ENCODE measurements around the gene CFAP206. TPM values are rescaled to one million over a fixed set of nuclear protein-coding genes. Genes with fewer than 3 reads are reported as not detected.

The CFAP206 gene
- total and polyA plus RNA-seq, 2 experiments from 2014 or later, result not detected

DNA sequence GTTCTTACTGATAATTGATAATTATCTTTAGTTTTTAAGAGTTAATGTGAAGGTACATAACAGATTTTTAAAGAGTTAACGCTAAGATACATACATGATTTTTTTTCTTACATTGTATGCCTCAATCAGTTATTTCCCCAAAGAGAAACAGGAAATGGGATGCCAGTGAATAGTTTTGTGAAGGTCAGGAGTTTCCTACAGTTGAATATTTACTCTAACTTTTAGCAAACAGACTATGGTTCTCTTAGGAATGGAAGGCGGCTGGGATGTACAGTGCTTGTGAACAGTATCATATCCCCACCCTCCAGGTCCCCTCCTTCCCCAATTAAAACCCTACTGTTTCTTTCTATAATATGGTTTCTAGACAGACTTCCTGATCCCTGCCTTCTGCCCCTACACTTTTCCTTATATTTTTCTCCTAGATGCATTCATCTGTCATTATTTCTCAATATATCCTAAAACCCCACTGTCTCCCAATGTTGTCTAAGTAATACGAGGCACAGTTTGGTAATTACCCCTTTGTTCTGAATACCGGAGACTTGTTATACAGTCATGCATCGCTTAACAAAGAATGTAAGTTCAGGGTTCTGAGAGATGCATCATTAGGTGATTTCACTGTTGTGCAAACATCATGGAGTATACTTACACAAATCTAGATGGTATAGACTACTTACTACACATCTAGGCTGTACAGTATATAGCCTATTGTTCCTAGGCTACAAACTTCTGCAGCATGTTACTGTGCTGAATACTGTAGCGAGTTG lies 94.2 kb downstream of the CFAP206 start:
- Histone ChIP-seq H3K4me3 (no peak overlapping the region), H3K27me3 (replicated peaks; ENCODE audit: insufficient read depth) (no peaks in the 10 kb centered on the region), H3K9me3 (ENCODE audit: low read depth) (no peaks in the 10 kb centered on the region), H3F3A (ENCODE audit: insufficient read depth) (peaks cover 12% of the 10 kb centered on the region; the same call in 1 of the 2 replicates), H3K79me2 (ENCODE audit: insufficient read depth) (no peaks in the 10 kb centered on the region), H3K27ac (no peak overlapping the region), H3K36me3 (ENCODE audit: low read depth) (peaks cover 35% of the 10 kb centered on the region; the same call in 1 of the 2 replicates), H3K4me2 (ENCODE audit: unreplicated experiment) (no peak overlapping the region), H4K20me1 (ENCODE audit: insufficient read depth) (no peaks in the 10 kb centered on the region), H3K9me2 (ENCODE audit: insufficient read depth) (no peaks in the 10 kb centered on the region), H3K4me1 (ENCODE audit: insufficient read depth) (no peaks in the 10 kb centered on the region), H2AFZ (no peak overlapping the region), H3K9ac (no peak overlapping the region)
- no peak for DNase-seq
- in situ Hi-C loops (cut with MboI), result no loop called here
- TF ChIP-seq EZH2 (IDR thresholded peaks at IDR 0.05; ENCODE audit: insufficient read depth, poor library complexity, severe bottlenecking) (no peak), EZH2phosphoT487 (IDR thresholded peaks at IDR 0.05; ENCODE audit: insufficient read depth, low read depth) (no peak)
- 96 to 97% methylated on average over 6 of the region's 6 CpGs for WGBS, 2 experiments (ENCODE audit: low coverage in 1 of 2, low lambda C conversion rate in 2 of 2, missing lambda C conversion rate in 2 of 2)

DNA sequence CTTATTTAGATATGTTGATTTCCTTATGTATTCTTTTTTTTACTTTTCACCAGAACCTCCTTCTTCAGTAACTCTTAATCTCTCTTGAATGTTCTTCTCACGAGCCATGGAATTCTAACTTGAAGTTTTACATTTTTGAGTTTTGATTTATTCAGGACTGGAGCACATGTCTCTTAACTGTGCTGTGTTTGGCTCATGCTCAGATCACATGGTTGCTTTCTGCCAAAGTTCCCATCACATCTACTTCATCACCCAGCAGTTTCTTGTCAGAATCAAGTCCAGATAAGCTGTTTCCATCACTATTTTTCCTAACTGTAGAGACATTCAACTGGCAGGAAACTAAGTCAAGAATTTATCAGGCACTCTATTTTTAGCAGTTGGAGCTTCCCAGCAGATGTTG lies 96.7 kb downstream of the CFAP206 start:
- TF ChIP-seq EZH2 (IDR thresholded peaks at IDR 0.05; ENCODE audit: insufficient read depth, poor library complexity, severe bottlenecking) (no peak), EZH2phosphoT487 (IDR thresholded peaks at IDR 0.05; ENCODE audit: insufficient read depth, low read depth) (no peak)
- Histone ChIP-seq H3K36me3 (ENCODE audit: low read depth) (peaks cover 45% of the 10 kb centered on the region; the same call in 1 of the 2 replicates), H3K4me1 (ENCODE audit: insufficient read depth) (no peaks in the 10 kb centered on the region), H3K9ac (no peak overlapping the region), H3K79me2 (ENCODE audit: insufficient read depth) (no peaks in the 10 kb centered on the region), H3K27me3 (replicated peaks; ENCODE audit: insufficient read depth) (no peaks in the 10 kb centered on the region), H4K20me1 (ENCODE audit: insufficient read depth) (no peaks in the 10 kb centered on the region), H3K4me3 (no peak overlapping the region), H3K4me2 (ENCODE audit: unreplicated experiment) (no peak overlapping the region), H2AFZ (no peak overlapping the region), H3F3A (ENCODE audit: insufficient read depth) (peaks cover 23% of the 10 kb centered on the region; the same call in 1 of the 2 replicates), H3K27ac (no peak overlapping the region), H3K9me3 (ENCODE audit: low read depth) (no peaks in the 10 kb centered on the region), H3K9me2 (ENCODE audit: insufficient read depth) (no peaks in the 10 kb centered on the region)
- in situ Hi-C loops (cut with MboI), result no loop called here
- WGBS, 2 experiments (ENCODE audit: low coverage in 1 of 2, low lambda C conversion rate in 2 of 2, missing lambda C conversion rate in 2 of 2), result 27 to 34% methylated on average over 1 of the region's 1 CpG
- DNase-seq, result no peak

Small RNA genes lying within 50 kb of the gene (small RNA-seq; reads per million reads assigned to genes)
- gene AL049697.2 (ENCODE audit: low read depth, low replicate concordance), result not detected
- not detected for gene RNU6-444P (ENCODE audit: low read depth, low replicate concordance)

Other genes starting within 250 kb of the CFAP206 start
- 2.0 and 2.4 TPM in 2 replicates for gene SMIM8, start 85.4 kb upstream of the CFAP206 start, total RNA-seq (2014; rRNA removed; shearing (Covaris generic))
- gene SMIM8, start 85.4 kb upstream of the CFAP206 start, polyA plus RNA-seq (2016; fragmentation: Nextera tagmentation; extraction: Ambion mirVana), result 7.2 and 8.7 TPM in 2 replicates
- not detected in 2 replicates for gene GJB7, start 78.7 kb upstream of the CFAP206 start, total RNA-seq (2014; rRNA removed; shearing (Covaris generic))
- 0.08 and 0.23 TPM in 2 replicates for gene GJB7, start 78.7 kb upstream of the CFAP206 start, polyA plus RNA-seq (2016; fragmentation: Nextera tagmentation; extraction: Ambion mirVana)
- 0.51 and 1.5 TPM in 2 replicates for gene C6orf163, start 63.2 kb upstream of the CFAP206 start, total RNA-seq (2014; rRNA removed; shearing (Covaris generic))
- 0.19 and 0.33 TPM in 2 replicates for gene C6orf163, start 63.2 kb upstream of the CFAP206 start, polyA plus RNA-seq (2016; fragmentation: Nextera tagmentation; extraction: Ambion mirVana)
- 20.6 and 25.6 TPM in 2 replicates for gene SLC35A1, start 65.0 kb downstream of the CFAP206 start, total RNA-seq (2014; rRNA removed; shearing (Covaris generic))
- 31.4 and 32.8 TPM in 2 replicates for gene SLC35A1, start 65.0 kb downstream of the CFAP206 start, polyA plus RNA-seq (2016; fragmentation: Nextera tagmentation; extraction: Ambion mirVana)
- gene RARS2, start 182.0 kb downstream of the CFAP206 start, total RNA-seq (2014; rRNA removed; shearing (Covaris generic)), result 38.7 and 44.1 TPM in 2 replicates
- gene RARS2, start 182.0 kb downstream of the CFAP206 start, polyA plus RNA-seq (2016; fragmentation: Nextera tagmentation; extraction: Ambion mirVana), result 77.0 and 77.3 TPM in 2 replicates
- gene ORC3, start 182.2 kb downstream of the CFAP206 start, total RNA-seq (2014; rRNA removed; shearing (Covaris generic)), result 34.7 and 35.3 TPM in 2 replicates
- gene ORC3, start 182.2 kb downstream of the CFAP206 start, polyA plus RNA-seq (2016; fragmentation: Nextera tagmentation; extraction: Ambion mirVana), result 32.4 and 34.4 TPM in 2 replicates

All from GM23248 (cell line).